Naive thymus-derived CD4-positive, alpha-beta T cell (primary cell): Measurements from ENCODE around the gene RRAS2. TPM values are rescaled to one million over a fixed set of nuclear protein-coding genes. Genes with fewer than 3 reads are reported as not detected.

Experiments used
- ATAC-seq: fragments of 150-1000 bp; cut with Tn5 transposase; 2 replicates; pipeline ENCODE4 v1.10.0; 2021; ENCODE audit warnings: mild to moderate bottlenecking, moderate library complexity
- CTCF ChIA-PET: fragments of 350-600 bp; sonication (Branson Sonifier 250); formaldehyde crosslinking; loops from one replicate; lab custom pipeline; 2021; ENCODE audit warnings: antibody characterized with exemption; lab: Charles Lee
- POLR2A ChIA-PET: fragments of 350-600 bp; sonication (Branson Sonifier 250); formaldehyde crosslinking; loops from one replicate; lab custom pipeline; 2021; ENCODE audit warnings: antibody characterized with exemption, inconsistent platforms; lab: Charles Lee
- DNase-seq, 9 donors: peaks; one replicate each; pipeline versions ENCODE4 v3.0.0 to v3.0.0-alpha.2; 2020 to 2022; ENCODE audit warnings: mixed read lengths in 1 of 9
- H3K27ac ChIP-seq: one replicate; pipeline ENCODE4 v1.7.0; 2013; ENCODE audit warnings: mild to moderate bottlenecking, low read depth, low read length, moderate library complexity
- H3K27me3 ChIP-seq, 2 donors: one replicate each; pipeline ENCODE4 v1.7.0; 2013; ENCODE audit warnings: low read length in 2 of 2, mild to moderate bottlenecking in 2 of 2, moderate library complexity in 2 of 2; ENCODE audit not compliant: control insufficient read depth in 2 of 2, insufficient read depth in 2 of 2
- H3K36me3 ChIP-seq, 3 experiments: 1 replicate in 2 of 3; 2 replicates in 1 of 3; pipeline ENCODE4 v1.7.0; 2013; ENCODE audit warnings: low read length in 3 of 3, mild to moderate bottlenecking in 3 of 3, moderate library complexity in 1 of 3; ENCODE audit not compliant: insufficient read depth in 3 of 3, control insufficient read depth in 2 of 3
- H3K4me1 ChIP-seq, 2 donors: one replicate each; pipeline ENCODE4 v1.7.0; 2013; ENCODE audit warnings: low read length in 2 of 2, mild to moderate bottlenecking in 2 of 2, moderate library complexity in 1 of 2; ENCODE audit not compliant: control insufficient read depth in 2 of 2, insufficient read depth in 2 of 2
- H3K4me3 ChIP-seq: 2 replicates; pipeline ENCODE4 v1.7.0; 2013; ENCODE audit warnings: mild to moderate bottlenecking, low read length
- H3K9me3 ChIP-seq, 3 experiments: 1 replicate in 2 of 3; 2 replicates in 1 of 3; pipeline ENCODE4 v1.7.0; 2013; ENCODE audit warnings: low read length in 3 of 3; ENCODE audit not compliant: control insufficient read depth in 2 of 3
- H3K27ac Mint-ChIP-seq, 9 donors: one replicate each; pipeline ENCODE4 v1.8.0; 2020 to 2022; ENCODE audit warnings: mixed read lengths in 9 of 9, mild to moderate bottlenecking in 8 of 9, moderate library complexity in 5 of 9, inconsistent platforms in 2 of 9
- H3K27me3 Mint-ChIP-seq, 5 donors: one replicate each; pipeline ENCODE4 v1.8.0; 2021 to 2022; ENCODE audit warnings: mixed read lengths in 5 of 5, mild to moderate bottlenecking in 1 of 5
- H3K36me3 Mint-ChIP-seq, 5 donors: one replicate each; pipeline ENCODE4 v1.8.0; 2020 to 2022; ENCODE audit warnings: mixed read lengths in 5 of 5, mild to moderate bottlenecking in 3 of 5, inconsistent platforms in 1 of 5
- H3K4me1 Mint-ChIP-seq, 7 donors: one replicate each; pipeline ENCODE4 v1.8.0; 2020 to 2022; ENCODE audit warnings: mixed read lengths in 7 of 7, mild to moderate bottlenecking in 3 of 7, inconsistent platforms in 1 of 7
- H3K4me3 Mint-ChIP-seq, 10 donors: one replicate each; pipeline ENCODE4 v1.8.0; 2020 to 2022; ENCODE audit warnings: mild to moderate bottlenecking in 10 of 10, mixed read lengths in 10 of 10, moderate library complexity in 6 of 10, inconsistent platforms in 2 of 10
- H3K9me3 Mint-ChIP-seq, 11 donors: one replicate each; pipeline ENCODE4 v1.8.0; 2020 to 2022; ENCODE audit warnings: mixed read lengths in 11 of 11, mild to moderate bottlenecking in 4 of 11, inconsistent platforms in 1 of 11, moderate library complexity in 1 of 11
- intact Hi-C, 2 donors: fragments of 100-400 bp; cut with micrococcal nuclease; formaldehyde crosslinking; loops; one replicate each; pipeline ENCODE4 v1.15.1; 2023
- polyA plus RNA-seq, 2 donors: library from polyadenylated mRNA; unstranded; fragments of 300-500 nt; fragmentation: Illumina TruSeq; gene quantifications; one replicate each; pipeline ENCODE4 v1.2.3, GENCODE V29; 2021
- total RNA-seq, 6 experiments: library from RNA in 5 of 6; stranded (reverse) in 5 of 6; gene quantifications; 1 replicate in 5 of 6; 2 replicates in 1 of 6; pipeline ENCODE4 v1.2.3 and lab custom pipeline; 2021 to 2026

Gene RRAS2
- total and polyA plus RNA-seq, 7 experiments from 2014 or later, result 6.0 to 55.3 (median 14.6) TPM

DNA sequence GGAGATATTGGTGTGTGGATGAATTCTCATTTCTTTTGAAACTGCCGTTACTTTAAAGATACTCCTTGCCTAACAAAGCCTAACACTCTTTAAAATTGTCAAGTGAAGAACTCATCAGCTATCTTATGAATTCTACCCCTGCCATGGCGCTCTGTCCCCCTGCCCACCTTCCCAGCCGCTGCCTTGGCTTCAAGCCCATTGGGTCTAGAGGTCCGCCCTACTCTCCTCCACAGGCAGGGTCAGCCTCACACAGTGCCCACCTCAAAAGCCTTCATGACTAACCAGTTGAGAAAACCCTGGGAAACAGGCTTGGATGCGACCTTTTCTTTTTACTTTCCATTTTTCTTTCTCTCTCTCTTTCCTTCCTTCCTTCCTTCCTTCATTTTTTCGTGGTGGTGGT is 128.6 kb downstream of the RRAS2 start:
- Histone ChIP-seq H3K27me3 (no peaks in the 10 kb centered on the region), H3K27ac (no peak overlapping the region), H3K36me3 (no peaks in the 10 kb centered on the region), H3K4me3 (no peak overlapping the region), H3K4me1 (no peaks in the 10 kb centered on the region), H3K9me3 (no peaks in the 10 kb centered on the region)
- CTCF ChIA-PET, result no interaction called here
- no peak for DNase-seq
- H3K27ac Mint-ChIP-seq, result no peak overlapping the region
- H3K36me3 Mint-ChIP-seq, result peaks cover 0 to 5% (median 0%) of the 10 kb centered on the region in 5 donors
- POLR2A ChIA-PET, result no interaction called here
- intact Hi-C loops, result no loop called here
- H3K4me3 Mint-ChIP-seq, result no peak overlapping the region
- no peak for ATAC-seq
- H3K4me1 Mint-ChIP-seq, result peaks cover 0 to 3% (median 0%) of the 10 kb centered on the region in 7 donors
- peaks cover 0 to 3% (median 0%) of the 10 kb centered on the region in 11 donors for H3K9me3 Mint-ChIP-seq
- H3K27me3 Mint-ChIP-seq, result peaks cover 0 to 7% (median 0%) of the 10 kb centered on the region in 5 donors

DNA sequence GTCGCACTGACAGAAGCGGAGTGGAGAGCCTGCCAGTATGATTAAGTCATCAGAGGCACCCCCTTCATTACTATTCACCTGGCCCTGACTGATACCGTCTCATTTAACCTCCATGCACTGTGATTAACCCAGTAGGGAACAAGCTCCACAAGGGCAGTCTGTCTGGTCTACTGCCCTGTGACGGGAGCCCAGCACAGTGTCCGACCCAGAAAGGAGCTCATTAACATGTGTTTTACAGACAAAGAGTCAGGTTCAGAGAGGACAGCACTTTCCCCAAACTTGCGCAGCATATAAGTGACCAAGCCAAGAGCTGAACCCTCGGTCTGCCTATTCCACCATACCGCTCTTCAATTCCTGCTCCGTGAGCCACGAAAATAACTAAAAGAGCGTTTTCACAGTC is 129.5 kb downstream of the RRAS2 start:
- ChIA-PET CTCF (no interaction called here), POLR2A (no interaction called here)
- no peak for DNase-seq
- Histone ChIP-seq H3K27ac (no peak overlapping the region), H3K27me3 (no peaks in the 10 kb centered on the region), H3K36me3 (no peaks in the 10 kb centered on the region), H3K4me1 (no peaks in the 10 kb centered on the region), H3K9me3 (no peaks in the 10 kb centered on the region), H3K4me3 (no peak overlapping the region)
- H3K36me3 Mint-ChIP-seq, result peaks cover 0 to 5% (median 0%) of the 10 kb centered on the region in 5 donors
- H3K4me3 Mint-ChIP-seq, result no peak overlapping the region
- peaks cover 0 to 7% (median 0%) of the 10 kb centered on the region in 5 donors for H3K27me3 Mint-ChIP-seq
- no peak overlapping the region for H3K27ac Mint-ChIP-seq
- no peak for ATAC-seq
- intact Hi-C loops, result no loop called here
- peaks cover 0 to 3% (median 0%) of the 10 kb centered on the region in 11 donors for H3K9me3 Mint-ChIP-seq
- peaks cover 0 to 3% (median 0%) of the 10 kb centered on the region in 7 donors for H3K4me1 Mint-ChIP-seq

DNA sequence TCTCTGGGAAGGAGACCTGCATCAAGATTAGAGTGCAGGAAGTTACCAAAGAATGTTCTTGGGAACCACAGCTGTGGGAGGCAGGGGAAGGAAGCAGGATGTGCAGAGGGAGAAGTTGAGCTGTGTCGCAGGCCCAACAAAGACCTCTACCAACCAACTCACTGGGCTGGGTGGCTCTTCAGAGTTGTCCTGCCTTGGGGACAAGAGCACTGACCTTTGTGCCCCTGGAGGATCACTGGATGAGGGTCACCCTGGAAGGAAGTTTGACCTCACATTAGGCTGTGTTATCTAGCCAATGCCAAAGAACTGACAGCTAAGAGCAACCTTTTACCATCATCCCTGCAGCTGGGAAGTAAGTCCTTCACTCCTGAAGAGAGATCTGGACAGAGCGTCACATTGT is 130.6 kb downstream of the RRAS2 start:
- H3K4me1 ChIP-seq, result no peaks in the 10 kb centered on the region
- no peak for DNase-seq
- peaks cover 0 to 6% (median 0%) of the 10 kb centered on the region in 7 donors for H3K4me1 Mint-ChIP-seq
- H3K9me3 Mint-ChIP-seq, result peaks cover 0 to 3% (median 0%) of the 10 kb centered on the region in 11 donors
- H3K36me3 Mint-ChIP-seq, result peaks cover 0 to 5% (median 0%) of the 10 kb centered on the region in 5 donors
- CTCF ChIA-PET, result no interaction called here
- H3K27ac ChIP-seq, result no peak overlapping the region
- intact Hi-C loops, result no loop called here
- no peak overlapping the region for H3K4me3 Mint-ChIP-seq
- no peak overlapping the region for H3K27ac Mint-ChIP-seq
- ATAC-seq, result no peak
- no peaks in the 10 kb centered on the region for H3K27me3 ChIP-seq
- peaks cover 0 to 7% (median 0%) of the 10 kb centered on the region in 5 donors for H3K27me3 Mint-ChIP-seq
- no peaks in the 10 kb centered on the region for H3K9me3 ChIP-seq
- no peaks in the 10 kb centered on the region for H3K36me3 ChIP-seq
- POLR2A ChIA-PET, result interaction anchor here (1.5 kb wide), 1 partner anchor 8 kb away, joined by 3 read pairs; no protein-coding TSS in a partner anchor
- no peak overlapping the region for H3K4me3 ChIP-seq

Other genes starting within 250 kb of the RRAS2 start
- gene COPB1, start 140.6 kb upstream of the RRAS2 start, total RNA-seq, result 100 to 1,000 TPM in 1 of 5 experiments, 10 to 100 TPM in 4; 73.4 to 102 (median 75.9) TPM
- gene COPB1, start 140.6 kb upstream of the RRAS2 start, polyA plus RNA-seq, result 10 to 100 TPM; 57.8 to 81.2 TPM
- gene PSMA1, start 161.2 kb upstream of the RRAS2 start, total RNA-seq, result 100 to 1,000 TPM; 103 to 253 (median 120) TPM
- gene PSMA1, start 161.2 kb upstream of the RRAS2 start, polyA plus RNA-seq, result 100 to 1,000 TPM; 128 to 171 TPM